Stimulated activated CD4-positive, alpha-beta T cell treated with anti-CD3 and anti-CD28 coated beads, TNF-alpha, amount 100 ng/mL, for 4 hours (primary cell): ENCODE measurements around the gene DHX36.

Source experiments
- DNase-seq, 3 experiments: peaks; one replicate each; pipeline ENCODE4 v3.0.0-alpha.2; 2020; ENCODE audit warnings: low read depth in 3 of 3

DHX36 gene

GRCh38 chr3:154323891-154324738 is at the start of gene DHX36:
TSS of gene DHX36 (minus strand) at chr3:154324487. CDS start at chr3:154324416, 71 bp downstream.
- DNase-seq, result peak; percentile 69 to 84 (median 80)

GRCh38 chr3:154367221-154367620 is 42.9 kb upstream of the DHX36 start:
- DNase-seq, result no peak

- no peak for DNase-seq
These were observed 40.6 kb upstream of the DHX36 start for GRCh38 chr3:154364849-154365248.

- no peak for DNase-seq
These were observed 36.8 kb upstream of the DHX36 start for GRCh38 chr3:154361099-154361498.

GRCh38 chr3:154356009-154356408 is 31.7 kb upstream of the DHX36 start:
- no peak for DNase-seq

GRCh38 chr3:154349223-154349622 is 24.9 kb upstream of the DHX36 start:
- DNase-seq, result no peak

- no peak for DNase-seq
These were observed 21.3 kb upstream of the DHX36 start for GRCh38 chr3:154345422-154346122.

- DNase-seq, result no peak
These were observed 14.3 kb upstream of the DHX36 start for GRCh38 chr3:154338570-154338969.

GRCh38 chr3:154338008-154338407 is 13.7 kb upstream of the DHX36 start:
- DNase-seq, result no peak

- no peak for DNase-seq
These were observed 10.7 kb upstream of the DHX36 start for GRCh38 chr3:154334973-154335420.

GRCh38 chr3:154327871-154328270 is 3.6 kb upstream of the DHX36 start:
- DNase-seq, result no peak

- DNase-seq, result no peak
These were observed 632 bp upstream of the DHX36 start for GRCh38 chr3:154324919-154325318.

GRCh38 chr3:154316974-154317767 is 7.1 kb downstream of the DHX36 start:
- no peak for DNase-seq

GRCh38 chr3:154314152-154314551 is 10.1 kb downstream of the DHX36 start:
- no peak for DNase-seq

- no peak for DNase-seq
These were observed 13.4 kb downstream of the DHX36 start for GRCh38 chr3:154310840-154311239.

- no peak for DNase-seq
These were observed 16.9 kb downstream of the DHX36 start for GRCh38 chr3:154307363-154307762.

- DNase-seq, result no peak
These were observed 19.4 kb downstream of the DHX36 start for GRCh38 chr3:154304936-154305335.

GRCh38 chr3:154304116-154304786 is 20.0 kb downstream of the DHX36 start:
- no peak for DNase-seq

- DNase-seq, result no peak
These were observed 22.7 kb downstream of the DHX36 start for GRCh38 chr3:154301561-154301960.

GRCh38 chr3:154294016-154294415 is 30.3 kb downstream of the DHX36 start:
- no peak for DNase-seq

GRCh38 chr3:154290187-154290586 is 34.1 kb downstream of the DHX36 start:
- DNase-seq, result no peak

GRCh38 chr3:154285221-154285620 is 39.1 kb downstream of the DHX36 start:
- no peak for DNase-seq
